ENCODE measurements around the gene RGS10. TPM values are rescaled to one million over a fixed set of nuclear protein-coding genes. Genes with fewer than 3 reads are reported as not detected.

RGS10 gene
- total RNA-seq, 4 donors from 2014 or later: 31.4 to 41.6 (median 36.1) TPM

DNA sequence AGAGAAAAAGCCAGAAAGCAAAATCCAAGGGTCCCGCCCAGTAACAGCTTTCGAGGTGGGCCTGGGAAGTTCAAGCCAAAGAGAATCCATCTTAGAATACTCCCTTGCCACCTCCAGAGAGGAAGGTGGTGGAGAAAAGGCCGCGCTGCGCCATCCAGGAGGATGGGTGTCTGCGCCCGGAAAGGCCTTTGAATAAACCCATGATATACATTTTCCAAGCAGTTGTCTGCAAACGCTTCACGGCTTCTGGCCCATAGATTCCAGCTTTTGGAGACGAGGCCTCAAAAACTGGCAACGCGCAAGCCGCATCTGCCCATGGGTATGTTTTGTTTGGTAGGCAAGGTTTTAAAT is 17.8 kb downstream of the RGS10 start:
- TF ChIP-seq POLR2A (IDR thresholded peaks at IDR 0.05; ENCODE audit: low read depth): no peak
- no peak for TF ChIP-seq POLR2AphosphoS5 (IDR thresholded peaks at IDR 0.05)
- no peak for TF ChIP-seq EP300 (IDR thresholded peaks at IDR 0.05)
- TF ChIP-seq, protein P1, sequence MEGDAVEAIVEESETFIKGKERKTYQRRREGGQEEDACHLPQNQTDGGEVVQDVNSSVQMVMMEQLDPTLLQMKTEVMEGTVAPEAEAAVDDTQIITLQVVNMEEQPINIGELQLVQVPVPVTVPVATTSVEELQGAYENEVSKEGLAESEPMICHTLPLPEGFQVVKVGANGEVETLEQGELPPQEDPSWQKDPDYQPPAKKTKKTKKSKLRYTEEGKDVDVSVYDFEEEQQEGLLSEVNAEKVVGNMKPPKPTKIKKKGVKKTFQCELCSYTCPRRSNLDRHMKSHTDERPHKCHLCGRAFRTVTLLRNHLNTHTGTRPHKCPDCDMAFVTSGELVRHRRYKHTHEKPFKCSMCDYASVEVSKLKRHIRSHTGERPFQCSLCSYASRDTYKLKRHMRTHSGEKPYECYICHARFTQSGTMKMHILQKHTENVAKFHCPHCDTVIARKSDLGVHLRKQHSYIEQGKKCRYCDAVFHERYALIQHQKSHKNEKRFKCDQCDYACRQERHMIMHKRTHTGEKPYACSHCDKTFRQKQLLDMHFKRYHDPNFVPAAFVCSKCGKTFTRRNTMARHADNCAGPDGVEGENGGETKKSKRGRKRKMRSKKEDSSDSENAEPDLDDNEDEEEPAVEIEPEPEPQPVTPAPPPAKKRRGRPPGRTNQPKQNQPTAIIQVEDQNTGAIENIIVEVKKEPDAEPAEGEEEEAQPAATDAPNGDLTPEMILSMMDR (IDR thresholded peaks at IDR 0.05): no peak
- H3K36me3 ChIP-seq: peaks cover 0 to 19% (median 9%) of the 10 kb centered on the region in 4 donors
- intact Hi-C loops (cut with DNase I): no loop called here
- H3K27ac ChIP-seq (replicated peaks in 1 of 4): no peak overlapping the region
- H3K4me3 ChIP-seq: no peak overlapping the region
- no peaks in the 10 kb centered on the region for H3K27me3 ChIP-seq
- H3K4me1 ChIP-seq: peaks cover 0 to 34% (median 32%) of the 10 kb centered on the region in 4 donors
- DNase-seq (ENCODE audit: extremely low spot score): no peak
- WGBS: 89% methylated on average over 13 of the region's 13 CpGs
- no peaks in the 10 kb centered on the region for H3K9me3 ChIP-seq

DNA sequence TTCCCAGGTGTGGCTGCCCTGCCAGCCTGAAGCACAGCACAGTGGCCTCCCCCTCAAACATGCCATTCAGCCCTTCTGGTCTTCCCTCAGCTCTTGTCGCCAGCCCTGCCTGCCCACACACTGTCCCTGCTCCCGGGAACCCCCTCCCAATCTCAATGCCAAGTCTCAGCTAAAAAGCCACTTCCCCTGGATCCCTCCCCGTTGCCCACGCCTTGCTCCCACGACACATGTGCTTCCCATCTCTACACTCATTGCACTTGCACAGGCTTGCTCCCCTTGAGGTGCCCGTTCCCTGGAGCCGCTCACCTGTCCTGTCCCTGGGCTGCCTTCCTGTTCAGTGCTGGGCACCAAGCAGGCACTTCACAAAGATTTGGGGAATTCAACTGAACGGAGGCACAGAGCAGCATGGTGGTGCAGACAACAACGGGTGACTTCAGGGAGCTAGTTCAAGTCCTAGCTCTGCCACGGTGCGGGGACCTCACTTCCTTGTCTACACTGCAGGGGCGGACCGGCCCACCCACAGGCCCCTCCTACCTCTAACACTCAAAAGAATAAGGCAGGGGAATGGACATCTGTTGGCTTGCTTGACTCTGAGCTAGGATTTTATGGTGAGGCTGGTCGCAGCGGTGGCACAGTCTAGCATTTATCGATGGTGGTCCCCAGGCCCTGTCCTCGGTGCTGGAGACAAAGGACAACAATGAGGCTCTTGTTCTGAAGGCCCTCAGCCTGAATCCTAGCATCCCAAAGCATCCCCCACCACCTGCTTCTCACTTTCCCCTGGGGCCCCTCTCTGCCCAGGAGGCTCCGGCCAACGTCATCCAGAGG is 18.4 kb downstream of the RGS10 start:
- Histone ChIP-seq H3K9me3 (no peaks in the 10 kb centered on the region), H3K4me3 (no peak overlapping the region), H3K27me3 (no peaks in the 10 kb centered on the region), H3K27ac (replicated peaks in 1 of 4) (no peak overlapping the region), H3K4me1 (peaks cover 0 to 29% (median 28%) of the 10 kb centered on the region in 4 donors), H3K36me3 (peaks cover 0 to 19% (median 9%) of the 10 kb centered on the region in 4 donors)
- no peak for TF ChIP-seq POLR2AphosphoS5 (IDR thresholded peaks at IDR 0.05)
- TF ChIP-seq, protein P1 (IDR thresholded peaks at IDR 0.05): no peak
- TF ChIP-seq POLR2A (IDR thresholded peaks at IDR 0.05; ENCODE audit: low read depth): no peak
- no peak for TF ChIP-seq EP300 (IDR thresholded peaks at IDR 0.05)
- intact Hi-C loops (cut with DNase I): no loop called here
- 96% methylated on average over 11 of the region's 19 CpGs for WGBS
- no peak for DNase-seq (ENCODE audit: extremely low spot score)

DNA sequence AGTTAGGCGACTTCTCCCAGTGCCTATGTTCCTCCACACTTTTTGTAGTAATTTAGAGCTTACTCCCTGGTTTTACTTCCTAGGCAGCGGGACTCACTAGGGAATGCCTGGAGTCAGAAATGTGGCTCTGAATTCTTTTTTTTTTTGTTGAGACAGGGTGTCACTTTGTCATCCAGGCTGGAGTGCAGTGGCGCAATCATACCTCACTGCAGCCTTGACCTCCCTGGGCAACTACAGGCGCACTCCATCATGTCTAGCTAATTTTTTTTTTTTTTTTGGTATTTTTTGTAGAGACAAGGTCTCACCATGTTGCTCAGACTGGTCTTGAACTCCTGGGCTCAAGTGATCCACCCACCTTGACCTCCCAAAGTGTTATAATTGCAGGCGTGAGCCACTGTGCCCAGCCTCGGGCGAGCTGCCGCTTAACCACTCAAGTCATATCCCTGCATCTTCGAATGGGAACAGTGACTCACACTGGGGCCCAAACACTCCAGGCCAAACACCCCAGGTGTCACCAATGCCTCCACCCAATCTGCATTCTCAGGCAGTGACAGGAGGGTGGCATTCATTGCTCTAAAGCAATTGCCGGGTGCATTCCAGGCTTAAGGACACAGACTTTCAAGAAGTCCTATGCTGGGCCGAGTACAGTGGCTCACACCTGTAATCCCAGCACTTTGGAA is 19.6 kb downstream of the RGS10 start:
- intact Hi-C loops (cut with DNase I): no loop called here
- Histone ChIP-seq H3K4me3 (no peak overlapping the region), H3K27me3 (no peaks in the 10 kb centered on the region), H3K36me3 (peaks cover 0 to 22% (median 9%) of the 10 kb centered on the region in 4 donors), H3K4me1 (peaks cover 0 to 20% (median 19%) of the 10 kb centered on the region in 4 donors), H3K9me3 (no peaks in the 10 kb centered on the region), H3K27ac (replicated peaks in 1 of 4) (no peak overlapping the region)
- no peak for DNase-seq (ENCODE audit: extremely low spot score)
- TF ChIP-seq EP300 (IDR thresholded peaks at IDR 0.05): no peak
- 97% methylated on average over 11 of the region's 11 CpGs for WGBS

DNA sequence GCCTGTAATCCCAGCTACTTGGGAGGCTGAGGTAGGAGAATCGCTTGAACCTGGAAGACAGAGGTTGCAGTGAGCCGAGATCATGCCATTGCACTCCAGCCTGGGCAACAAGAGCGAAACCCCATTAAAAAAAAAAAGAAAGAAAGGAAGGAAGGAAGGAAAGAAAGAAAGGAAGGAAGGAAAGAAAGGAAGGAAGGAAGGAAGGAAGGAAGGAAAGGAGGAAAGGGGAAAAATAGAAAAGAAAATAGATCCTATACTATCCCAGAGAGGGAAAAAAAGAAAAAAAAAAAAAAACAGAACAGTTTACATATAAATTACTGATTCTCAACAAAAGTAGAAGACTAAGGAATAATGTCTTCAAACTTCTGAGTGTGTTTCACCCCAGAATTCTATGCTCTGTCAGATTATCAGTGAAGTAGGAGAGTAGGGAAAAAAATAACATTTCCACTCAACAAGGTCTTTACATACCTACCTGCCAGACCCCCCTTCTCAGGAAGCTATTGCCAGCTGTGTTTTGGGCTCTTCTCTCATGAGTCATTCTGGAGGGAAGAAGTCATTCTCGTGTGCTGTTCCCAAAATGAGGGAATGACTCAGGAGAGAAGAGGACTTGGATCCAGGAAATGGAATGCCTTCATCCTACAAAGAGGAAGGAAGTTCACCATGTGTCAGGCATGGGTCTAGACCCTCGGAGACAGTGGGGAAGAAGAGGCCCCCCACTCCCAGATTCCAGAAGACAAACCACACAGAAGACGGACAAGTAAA is 20.9 kb downstream of the RGS10 start:
- Histone ChIP-seq H3K27me3 (no peaks in the 10 kb centered on the region), H3K4me1 (peaks cover 6 to 20% (median 10%) of the 10 kb centered on the region in 4 donors), H3K4me3 (no peak overlapping the region), H3K36me3 (peaks cover 0 to 29% (median 9%) of the 10 kb centered on the region in 4 donors), H3K9me3 (no peaks in the 10 kb centered on the region), H3K27ac (replicated peaks in 1 of 4) (no peak overlapping the region)
- no peak for DNase-seq (ENCODE audit: extremely low spot score)
- intact Hi-C loops (cut with DNase I): no loop called here
- no peak for TF ChIP-seq POLR2AphosphoS5 (IDR thresholded peaks at IDR 0.05)
- TF ChIP-seq POLR2A (IDR thresholded peaks at IDR 0.05; ENCODE audit: low read depth): no peak
- TF ChIP-seq, protein P1 (IDR thresholded peaks at IDR 0.05): no peak
- 69% methylated on average over 6 of the region's 6 CpGs for WGBS

DNA sequence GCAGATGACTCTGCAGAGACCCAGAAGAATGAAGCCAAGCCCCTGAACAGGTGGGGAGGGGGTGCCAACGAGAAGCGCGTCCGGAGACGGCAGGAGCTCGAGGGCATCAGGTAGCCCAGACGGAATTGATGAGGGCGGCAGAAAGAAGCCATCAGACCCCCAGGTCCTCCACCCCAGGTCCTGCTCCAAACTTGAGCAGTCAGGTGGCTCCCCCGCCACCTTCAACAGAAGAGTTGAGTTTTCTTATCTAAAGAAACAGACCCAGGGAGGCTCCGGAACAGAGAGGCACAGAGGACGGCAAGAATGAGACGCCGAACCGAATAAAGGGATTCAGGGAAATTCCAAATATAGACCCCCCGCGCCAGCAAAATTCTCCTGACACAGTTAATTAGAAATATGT is 22.2 kb downstream of the RGS10 start:
- peaks cover 0 to 35% (median 8%) of the 10 kb centered on the region in 4 donors for H3K36me3 ChIP-seq
- H3K4me3 ChIP-seq: no peak overlapping the region

More for the DNA sequence above, 22.2 kb downstream of the RGS10 start:
- intact Hi-C loops (cut with DNase I): no loop called here
- H3K4me1 ChIP-seq: peaks cover 0 to 23% (median 15%) of the 10 kb centered on the region in 4 donors
- DNase-seq (ENCODE audit: extremely low spot score): no peak
- no peaks in the 10 kb centered on the region for H3K9me3 ChIP-seq
- no peak for TF ChIP-seq POLR2AphosphoS5 (IDR thresholded peaks at IDR 0.05)
- TF ChIP-seq POLR2A (IDR thresholded peaks at IDR 0.05; ENCODE audit: low read depth): no peak
- no peak for TF ChIP-seq EP300 (IDR thresholded peaks at IDR 0.05)
- TF ChIP-seq, protein P1 (IDR thresholded peaks at IDR 0.05): no peak
- 90% methylated on average over 16 of the region's 16 CpGs for WGBS
- H3K27me3 ChIP-seq: no peaks in the 10 kb centered on the region
- no peak overlapping the region for H3K27ac ChIP-seq (replicated peaks in 1 of 4)

Measured in esophagus muscularis mucosa (tissue), 4 donors.